HepG2 (cell line): Measurements from ENCODE around the gene AK6. TPM values are rescaled to one million over a fixed set of nuclear protein-coding genes. Genes with fewer than 3 reads are reported as not detected.

Experiments
- ARNTL ChIP-seq: sonication (generic); formaldehyde crosslinking; IDR thresholded peaks from 2 replicates; pipeline ENCODE4 v1.4.0; 2020; ENCODE audit warnings: mild to moderate bottlenecking, missing genetic modification reagents
- HMGA1 ChIP-seq: sonication (generic); formaldehyde crosslinking; conservative IDR thresholded peaks from 2 replicates; pipeline ENCODE4 v1.4.0; 2020; ENCODE audit warnings: missing genetic modification reagents
- MTF1 ChIP-seq: sonication (generic); formaldehyde crosslinking; IDR thresholded peaks from 2 replicates; pipeline ENCODE4 v1.5.0; 2020; ENCODE audit warnings: missing genetic modification reagents
- SALL2 ChIP-seq: sonication (generic); formaldehyde crosslinking; IDR thresholded peaks from 2 replicates; pipeline ENCODE4 v1.8.1; 2023; ENCODE audit warnings: mild to moderate bottlenecking, missing genetic modification reagents, inconsistent platforms
- ZFP37 ChIP-seq: sonication (generic); formaldehyde crosslinking; IDR thresholded peaks from 2 replicates; pipeline ENCODE4 v1.4.0; 2020; ENCODE audit warnings: missing genetic modification reagents, borderline replicate concordance
- ZFY ChIP-seq: sonication (generic); formaldehyde crosslinking; IDR thresholded peaks from 2 replicates; pipeline ENCODE4 v1.4.0; 2020; ENCODE audit warnings: missing genetic modification reagents
- ZNF615 ChIP-seq: sonication (generic); formaldehyde crosslinking; IDR thresholded peaks from 2 replicates; pipeline ENCODE4 v1.5.0; 2020; ENCODE audit warnings: mild to moderate bottlenecking, missing genetic modification reagents, borderline replicate concordance
- polyA plus RNA-seq, 8 experiments: library from polyadenylated mRNA; depleted of rRNA in 3 of 8; stranded (reverse) in 7 of 8; unstranded in 1 of 8; fragments of >200 nt; fragmentation: Illumina TruSeq in 4 of 8; extraction: Trizol in 4 of 8; gene quantifications; 2 replicates each; pipeline versions ENCODE4 v1.2.1 to v1.2.3, GENCODE V29; 2011 to 2016; ENCODE audit warnings: low read depth in 4 of 8, missing spikeins in 1 of 8, mixed read lengths in 1 of 8; ENCODE audit not compliant: insufficient read depth in 1 of 8
- total RNA-seq, 5 experiments: library from RNA; depleted of rRNA; stranded (reverse); fragments of >200 nt; fragmentation: Illumina TruSeq; extraction: Trizol; gene quantifications; 2 replicates each; pipeline ENCODE4 v1.2.3, GENCODE V29; 2016; ENCODE audit warnings: low read depth in 1 of 5
- TF ChIP-seq, protein P1 (sequence below), 2 experiments: sonication (generic) in 1 of 2; formaldehyde crosslinking in 1 of 2; IDR thresholded peaks; 2 replicates each; pipeline versions ENCODE4 v1.6.1 to v1.9.0; 2014 to 2022; ENCODE audit warnings: antibody characterized with exemption in 1 of 2, borderline replicate concordance in 1 of 2, inconsistent platforms in 1 of 2, low read depth in 1 of 2, missing genetic modification reagents in 1 of 2
- TF ChIP-seq, protein P2 (sequence below): sonication (generic); formaldehyde crosslinking; conservative IDR thresholded peaks from 2 replicates; pipeline ENCODE4 v1.8.0; 2022; ENCODE audit warnings: low read depth, missing genetic modification reagents
- TF ChIP-seq, protein P3 (sequence below): sonication (generic); formaldehyde crosslinking; IDR thresholded peaks from 2 replicates; pipeline ENCODE4 v1.4.0; 2020; ENCODE audit warnings: mild to moderate bottlenecking, missing genetic modification reagents
- TF ChIP-seq, protein P4 (sequence below): sonication (generic); formaldehyde crosslinking; IDR thresholded peaks from 2 replicates; pipeline ENCODE4 v1.9.0; 2021; ENCODE audit warnings: missing genetic modification reagents, borderline replicate concordance
- TF ChIP-seq, protein P5 (sequence below): IDR thresholded peaks from 2 replicates; pipeline ENCODE4 v1.6.1; 2016; ENCODE audit warnings: low read depth, control low read depth

AK6 gene
- total and polyA plus RNA-seq, 2 of the 13 experiments (the other 11 are each of a cell fraction or from before 2014, with no cell fraction given) = 31.1 to 77.2 TPM

DNA sequence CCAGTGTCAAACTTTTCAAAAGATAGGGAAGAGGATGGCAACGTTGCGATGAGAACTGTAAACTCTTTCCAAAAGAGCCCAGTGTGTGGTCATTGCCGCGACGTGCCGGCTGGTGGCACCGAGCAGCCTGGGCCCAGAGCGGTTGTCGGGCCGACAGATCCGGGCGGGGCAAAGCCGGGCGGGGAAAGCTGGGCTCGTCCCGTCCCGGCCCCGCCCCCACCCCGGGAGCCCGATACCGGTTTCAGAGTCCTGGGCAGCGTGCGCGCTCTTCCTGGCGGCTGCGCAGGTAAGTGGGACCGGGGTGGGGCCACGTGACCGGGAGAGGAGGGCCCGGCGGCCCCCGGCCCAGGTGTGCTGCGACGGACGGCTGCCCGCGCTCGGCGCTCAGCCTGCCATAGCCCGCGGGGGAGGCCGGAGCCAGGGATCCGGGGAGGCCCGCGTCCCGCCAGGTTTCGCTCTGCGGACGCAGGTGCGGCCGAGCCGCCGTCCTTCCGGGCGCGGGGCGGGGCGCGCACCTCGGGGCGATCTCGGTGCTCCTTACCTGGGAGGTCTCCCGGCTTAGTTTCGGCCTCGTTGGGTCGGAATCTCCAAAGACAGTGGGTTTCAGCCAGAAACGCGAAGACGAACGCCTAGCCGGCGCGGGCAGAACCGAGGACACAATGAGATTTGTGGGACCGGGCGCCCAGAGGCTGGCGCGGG, 45.7 kb upstream of the AK6 start, which contains the start of gene MARVELD2 (continued):
- TF ChIP-seq, protein P1, sequence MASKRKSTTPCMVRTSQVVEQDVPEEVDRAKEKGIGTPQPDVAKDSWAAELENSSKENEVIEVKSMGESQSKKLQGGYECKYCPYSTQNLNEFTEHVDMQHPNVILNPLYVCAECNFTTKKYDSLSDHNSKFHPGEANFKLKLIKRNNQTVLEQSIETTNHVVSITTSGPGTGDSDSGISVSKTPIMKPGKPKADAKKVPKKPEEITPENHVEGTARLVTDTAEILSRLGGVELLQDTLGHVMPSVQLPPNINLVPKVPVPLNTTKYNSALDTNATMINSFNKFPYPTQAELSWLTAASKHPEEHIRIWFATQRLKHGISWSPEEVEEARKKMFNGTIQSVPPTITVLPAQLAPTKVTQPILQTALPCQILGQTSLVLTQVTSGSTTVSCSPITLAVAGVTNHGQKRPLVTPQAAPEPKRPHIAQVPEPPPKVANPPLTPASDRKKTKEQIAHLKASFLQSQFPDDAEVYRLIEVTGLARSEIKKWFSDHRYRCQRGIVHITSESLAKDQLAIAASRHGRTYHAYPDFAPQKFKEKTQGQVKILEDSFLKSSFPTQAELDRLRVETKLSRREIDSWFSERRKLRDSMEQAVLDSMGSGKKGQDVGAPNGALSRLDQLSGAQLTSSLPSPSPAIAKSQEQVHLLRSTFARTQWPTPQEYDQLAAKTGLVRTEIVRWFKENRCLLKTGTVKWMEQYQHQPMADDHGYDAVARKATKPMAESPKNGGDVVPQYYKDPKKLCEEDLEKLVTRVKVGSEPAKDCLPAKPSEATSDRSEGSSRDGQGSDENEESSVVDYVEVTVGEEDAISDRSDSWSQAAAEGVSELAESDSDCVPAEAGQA (IDR thresholded peaks at IDR 0.05; ENCODE audit: low read depth) = no peak
- TF ChIP-seq, protein P1 (CRISPR knock-in tag; IDR thresholded peaks at IDR 0.05; ENCODE audit: borderline replicate concordance) = no peak; the same call in 1 of the 2 replicates
- TF ChIP-seq ZNF615 (CRISPR knock-in tag) (no peak), SALL2 (no peak), MTF1 (no peak), HMGA1 (CRISPR knock-in tag) (no peak), ARNTL (CRISPR knock-in tag) (peak; percentile 89), ZFP37 (CRISPR knock-in tag) (no peak), ZFY (CRISPR knock-in tag) (peak; percentile 84)
- TF ChIP-seq, protein P2, sequence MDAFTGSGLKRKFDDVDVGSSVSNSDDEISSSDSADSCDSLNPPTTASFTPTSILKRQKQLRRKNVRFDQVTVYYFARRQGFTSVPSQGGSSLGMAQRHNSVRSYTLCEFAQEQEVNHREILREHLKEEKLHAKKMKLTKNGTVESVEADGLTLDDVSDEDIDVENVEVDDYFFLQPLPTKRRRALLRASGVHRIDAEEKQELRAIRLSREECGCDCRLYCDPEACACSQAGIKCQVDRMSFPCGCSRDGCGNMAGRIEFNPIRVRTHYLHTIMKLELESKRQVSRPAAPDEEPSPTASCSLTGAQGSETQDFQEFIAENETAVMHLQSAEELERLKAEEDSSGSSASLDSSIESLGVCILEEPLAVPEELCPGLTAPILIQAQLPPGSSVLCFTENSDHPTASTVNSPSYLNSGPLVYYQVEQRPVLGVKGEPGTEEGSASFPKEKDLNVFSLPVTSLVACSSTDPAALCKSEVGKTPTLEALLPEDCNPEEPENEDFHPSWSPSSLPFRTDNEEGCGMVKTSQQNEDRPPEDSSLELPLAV (CRISPR knock-in tag) = no peak
- TF ChIP-seq, protein P3, sequence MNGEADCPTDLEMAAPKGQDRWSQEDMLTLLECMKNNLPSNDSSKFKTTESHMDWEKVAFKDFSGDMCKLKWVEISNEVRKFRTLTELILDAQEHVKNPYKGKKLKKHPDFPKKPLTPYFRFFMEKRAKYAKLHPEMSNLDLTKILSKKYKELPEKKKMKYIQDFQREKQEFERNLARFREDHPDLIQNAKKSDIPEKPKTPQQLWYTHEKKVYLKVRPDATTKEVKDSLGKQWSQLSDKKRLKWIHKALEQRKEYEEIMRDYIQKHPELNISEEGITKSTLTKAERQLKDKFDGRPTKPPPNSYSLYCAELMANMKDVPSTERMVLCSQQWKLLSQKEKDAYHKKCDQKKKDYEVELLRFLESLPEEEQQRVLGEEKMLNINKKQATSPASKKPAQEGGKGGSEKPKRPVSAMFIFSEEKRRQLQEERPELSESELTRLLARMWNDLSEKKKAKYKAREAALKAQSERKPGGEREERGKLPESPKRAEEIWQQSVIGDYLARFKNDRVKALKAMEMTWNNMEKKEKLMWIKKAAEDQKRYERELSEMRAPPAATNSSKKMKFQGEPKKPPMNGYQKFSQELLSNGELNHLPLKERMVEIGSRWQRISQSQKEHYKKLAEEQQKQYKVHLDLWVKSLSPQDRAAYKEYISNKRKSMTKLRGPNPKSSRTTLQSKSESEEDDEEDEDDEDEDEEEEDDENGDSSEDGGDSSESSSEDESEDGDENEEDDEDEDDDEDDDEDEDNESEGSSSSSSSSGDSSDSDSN (CRISPR knock-in tag) = peak; percentile 77
- TF ChIP-seq, protein P4, sequence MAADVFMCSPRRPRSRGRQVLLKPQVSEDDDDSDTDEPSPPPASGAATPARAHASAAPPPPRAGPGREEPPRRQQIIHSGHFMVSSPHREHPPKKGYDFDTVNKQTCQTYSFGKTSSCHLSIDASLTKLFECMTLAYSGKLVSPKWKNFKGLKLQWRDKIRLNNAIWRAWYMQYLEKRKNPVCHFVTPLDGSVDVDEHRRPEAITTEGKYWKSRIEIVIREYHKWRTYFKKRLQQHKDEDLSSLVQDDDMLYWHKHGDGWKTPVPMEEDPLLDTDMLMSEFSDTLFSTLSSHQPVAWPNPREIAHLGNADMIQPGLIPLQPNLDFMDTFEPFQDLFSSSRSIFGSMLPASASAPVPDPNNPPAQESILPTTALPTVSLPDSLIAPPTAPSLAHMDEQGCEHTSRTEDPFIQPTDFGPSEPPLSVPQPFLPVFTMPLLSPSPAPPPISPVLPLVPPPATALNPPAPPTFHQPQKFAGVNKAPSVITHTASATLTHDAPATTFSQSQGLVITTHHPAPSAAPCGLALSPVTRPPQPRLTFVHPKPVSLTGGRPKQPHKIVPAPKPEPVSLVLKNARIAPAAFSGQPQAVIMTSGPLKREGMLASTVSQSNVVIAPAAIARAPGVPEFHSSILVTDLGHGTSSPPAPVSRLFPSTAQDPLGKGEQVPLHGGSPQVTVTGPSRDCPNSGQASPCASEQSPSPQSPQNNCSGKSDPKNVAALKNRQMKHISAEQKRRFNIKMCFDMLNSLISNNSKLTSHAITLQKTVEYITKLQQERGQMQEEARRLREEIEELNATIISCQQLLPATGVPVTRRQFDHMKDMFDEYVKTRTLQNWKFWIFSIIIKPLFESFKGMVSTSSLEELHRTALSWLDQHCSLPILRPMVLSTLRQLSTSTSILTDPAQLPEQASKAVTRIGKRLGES (CRISPR knock-in tag) = no peak
- TF ChIP-seq, protein P5, sequence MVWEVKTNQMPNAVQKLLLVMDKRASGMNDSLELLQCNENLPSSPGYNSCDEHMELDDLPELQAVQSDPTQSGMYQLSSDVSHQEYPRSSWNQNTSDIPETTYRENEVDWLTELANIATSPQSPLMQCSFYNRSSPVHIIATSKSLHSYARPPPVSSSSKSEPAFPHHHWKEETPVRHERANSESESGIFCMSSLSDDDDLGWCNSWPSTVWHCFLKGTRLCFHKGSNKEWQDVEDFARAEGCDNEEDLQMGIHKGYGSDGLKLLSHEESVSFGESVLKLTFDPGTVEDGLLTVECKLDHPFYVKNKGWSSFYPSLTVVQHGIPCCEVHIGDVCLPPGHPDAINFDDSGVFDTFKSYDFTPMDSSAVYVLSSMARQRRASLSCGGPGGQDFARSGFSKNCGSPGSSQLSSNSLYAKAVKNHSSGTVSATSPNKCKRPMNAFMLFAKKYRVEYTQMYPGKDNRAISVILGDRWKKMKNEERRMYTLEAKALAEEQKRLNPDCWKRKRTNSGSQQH (CRISPR knock-in tag) = no peak
